C4-2B (cell line): ENCODE results near the gene FBLL1.

Source experiments
- ZFX ChIP-seq: fragments of 450-650 bp; IDR thresholded peaks from 2 replicates; pipeline ENCODE4 v1.6.1; 2017
- TF ChIP-seq, protein P1 (sequence below): fragments of 450-650 bp; conservative IDR thresholded peaks from 2 replicates; pipeline ENCODE4 v1.5.1; 2017; ENCODE audit warnings: mild to moderate bottlenecking

DNA sequence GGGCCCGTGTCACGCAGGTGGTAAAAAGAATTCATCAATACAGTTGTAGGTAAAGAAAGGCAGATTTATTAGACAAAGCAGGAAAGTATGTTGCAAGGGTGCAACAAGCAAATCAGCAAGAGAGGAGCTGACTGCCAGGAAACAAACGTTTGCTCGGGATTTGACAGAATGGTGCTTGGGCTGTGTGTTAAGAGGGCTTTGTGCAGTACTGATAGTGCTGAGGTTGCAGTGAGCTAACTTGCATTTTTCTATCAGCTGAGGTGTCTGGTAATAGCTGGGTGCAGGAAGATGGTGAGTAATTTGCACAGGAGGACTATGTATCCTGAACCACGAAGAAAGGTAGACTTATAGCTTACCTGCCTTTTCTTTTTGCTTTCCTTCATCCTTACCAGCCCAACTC, 46.7 kb upstream of the FBLL1 start:
- TF ChIP-seq, protein P1, sequence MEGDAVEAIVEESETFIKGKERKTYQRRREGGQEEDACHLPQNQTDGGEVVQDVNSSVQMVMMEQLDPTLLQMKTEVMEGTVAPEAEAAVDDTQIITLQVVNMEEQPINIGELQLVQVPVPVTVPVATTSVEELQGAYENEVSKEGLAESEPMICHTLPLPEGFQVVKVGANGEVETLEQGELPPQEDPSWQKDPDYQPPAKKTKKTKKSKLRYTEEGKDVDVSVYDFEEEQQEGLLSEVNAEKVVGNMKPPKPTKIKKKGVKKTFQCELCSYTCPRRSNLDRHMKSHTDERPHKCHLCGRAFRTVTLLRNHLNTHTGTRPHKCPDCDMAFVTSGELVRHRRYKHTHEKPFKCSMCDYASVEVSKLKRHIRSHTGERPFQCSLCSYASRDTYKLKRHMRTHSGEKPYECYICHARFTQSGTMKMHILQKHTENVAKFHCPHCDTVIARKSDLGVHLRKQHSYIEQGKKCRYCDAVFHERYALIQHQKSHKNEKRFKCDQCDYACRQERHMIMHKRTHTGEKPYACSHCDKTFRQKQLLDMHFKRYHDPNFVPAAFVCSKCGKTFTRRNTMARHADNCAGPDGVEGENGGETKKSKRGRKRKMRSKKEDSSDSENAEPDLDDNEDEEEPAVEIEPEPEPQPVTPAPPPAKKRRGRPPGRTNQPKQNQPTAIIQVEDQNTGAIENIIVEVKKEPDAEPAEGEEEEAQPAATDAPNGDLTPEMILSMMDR: no peak
- no peak for TF ChIP-seq ZFX
